SK-N-SH (cell line): Measurements from ENCODE around the gene STARD8.

Experiments
- MXI1 ChIP-seq: IDR thresholded peaks from 2 replicates; pipeline ENCODE4 v1.6.1; 2012; ENCODE audit warnings: mild to moderate bottlenecking, low read depth, low read length, improper control_type of control experiment
- RCOR1 ChIP-seq: fragments of 150-350 bp; IDR thresholded peaks from 2 replicates; pipeline ENCODE4 v1.6.1; 2017; ENCODE audit warnings: antibody characterized with exemption, low read length

DNA sequence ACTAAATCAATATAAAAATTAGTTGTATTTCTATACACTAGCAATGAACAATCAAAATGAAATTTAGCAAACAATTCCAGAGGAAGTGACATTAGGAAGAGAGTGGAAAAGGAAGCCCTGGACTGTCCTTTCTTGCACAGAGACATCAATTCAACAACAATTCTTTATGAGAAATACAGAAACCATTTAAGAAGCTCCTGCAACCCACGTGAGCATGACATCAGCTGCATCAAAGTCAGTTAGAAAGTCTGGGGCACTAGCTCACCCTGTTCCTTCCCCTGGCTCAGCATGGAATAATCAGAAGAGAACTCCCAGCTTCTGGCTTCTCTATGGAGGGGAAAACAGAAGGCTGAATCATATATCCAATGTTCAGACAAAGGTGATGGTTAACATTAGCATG is 48.6 kb upstream of the STARD8 start:
- no peak for TF ChIP-seq MXI1
- no peak for TF ChIP-seq RCOR1
